SK-N-SH (cell line): ENCODE data around the gene TMTC4.

Source experiments
- CHD2 ChIP-seq: fragments of 150-350 bp; IDR thresholded peaks from 2 replicates; pipeline ENCODE4 v1.6.1; 2018; ENCODE audit warnings: low read length; ENCODE audit not compliant: partially characterized antibody
- EP300 ChIP-seq, 2 experiments: IDR thresholded peaks; 2 replicates each; pipeline versions ENCODE4 v1.4.0 to v1.6.1; 2012; ENCODE audit warnings: borderline replicate concordance in 1 of 2, low read depth in 1 of 2, low read length in 1 of 2
- EZH2phosphoT487 ChIP-seq: fragments of 200-600 bp; sonication (generic); IDR thresholded peaks from 2 replicates; pipeline ENCODE4 v1.6.1; 2017; ENCODE audit warnings: low read depth, mixed run types, mild to moderate bottlenecking, antibody characterized with exemption, moderate library complexity, borderline replicate concordance
- FOXJ3 ChIP-seq: sonication (generic); formaldehyde crosslinking; IDR thresholded peaks from 2 replicates; pipeline ENCODE4 v1.5.1; 2020; ENCODE audit warnings: mild to moderate bottlenecking, missing genetic modification reagents
- GABPA ChIP-seq: IDR thresholded peaks from 2 replicates; pipeline ENCODE4 v1.4.0; 2012; ENCODE audit warnings: low read depth, mild to moderate bottlenecking
- NFIC ChIP-seq: IDR thresholded peaks from 2 replicates; pipeline ENCODE4 v1.4.0; 2012; ENCODE audit warnings: borderline replicate concordance
- NRF1 ChIP-seq: IDR thresholded peaks from 2 replicates; pipeline ENCODE4 v1.6.1; 2012; ENCODE audit warnings: low read depth, mild to moderate bottlenecking, low read length
- POLR2AphosphoS5 ChIP-seq: IDR thresholded peaks from 2 replicates; pipeline ENCODE4 v1.6.1; 2012; ENCODE audit warnings: low read depth, low read length
- RCOR1 ChIP-seq: fragments of 150-350 bp; IDR thresholded peaks from 2 replicates; pipeline ENCODE4 v1.6.1; 2017; ENCODE audit warnings: antibody characterized with exemption, low read length
- YY1 ChIP-seq: IDR thresholded peaks from 2 replicates; pipeline ENCODE4 v1.4.0; 2012; ENCODE audit warnings: low read depth, mild to moderate bottlenecking
- TF ChIP-seq, protein P1 (sequence below): fragments of 200-600 bp; sonication (generic); IDR thresholded peaks from 2 replicates; pipeline ENCODE4 v1.6.1; 2017; ENCODE audit warnings: antibody characterized with exemption, mild to moderate bottlenecking, moderate library complexity
- TF ChIP-seq, protein P2 (sequence below): IDR thresholded peaks from 2 replicates; pipeline ENCODE4 v1.6.1; 2012; ENCODE audit warnings: mild to moderate bottlenecking, low read depth, low read length, moderate library complexity
- TF ChIP-seq, protein P3 (sequence below): IDR thresholded peaks from 2 replicates; pipeline ENCODE4 v1.4.0; 2012; ENCODE audit warnings: low read depth, borderline replicate concordance
- TF ChIP-seq, protein P4 (sequence below): IDR thresholded peaks from 2 replicates; pipeline ENCODE4 v1.4.0; 2012; ENCODE audit warnings: low read depth

DNA sequence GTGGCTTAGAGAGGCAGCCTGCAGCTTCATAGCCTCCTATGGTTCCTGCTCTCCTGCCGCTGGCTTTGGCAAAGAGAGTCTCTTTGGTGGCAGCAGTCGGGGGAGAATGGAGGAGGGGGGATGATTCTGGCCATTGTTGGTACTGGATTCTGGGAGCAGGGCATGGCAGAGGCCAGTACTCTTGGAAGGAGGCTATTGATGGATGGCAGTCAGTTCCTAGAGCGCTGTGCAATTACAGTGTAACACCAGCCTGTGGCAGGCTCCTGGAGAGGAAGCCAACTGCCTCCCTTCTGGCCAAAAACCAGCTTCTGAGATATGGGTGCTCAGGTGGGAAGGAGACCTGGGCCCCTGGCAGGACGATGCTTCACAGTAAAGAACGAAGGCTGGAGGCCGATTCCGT, 47.9 kb upstream of the TMTC4 start:
- TF ChIP-seq GABPA (no peak), RCOR1 (no peak), YY1 (no peak), EP300 (IDR thresholded peaks at IDR 0.05; ENCODE audit: borderline replicate concordance in 1 of 2, low read depth in 1 of 2, low read length in 1 of 2) (no peak), FOXJ3 (CRISPR knock-in tag) (no peak), POLR2AphosphoS5 (no peak), EZH2phosphoT487 (no peak), CHD2 (no peak), NRF1 (no peak), NFIC (no peak)
- TF ChIP-seq, protein P1, sequence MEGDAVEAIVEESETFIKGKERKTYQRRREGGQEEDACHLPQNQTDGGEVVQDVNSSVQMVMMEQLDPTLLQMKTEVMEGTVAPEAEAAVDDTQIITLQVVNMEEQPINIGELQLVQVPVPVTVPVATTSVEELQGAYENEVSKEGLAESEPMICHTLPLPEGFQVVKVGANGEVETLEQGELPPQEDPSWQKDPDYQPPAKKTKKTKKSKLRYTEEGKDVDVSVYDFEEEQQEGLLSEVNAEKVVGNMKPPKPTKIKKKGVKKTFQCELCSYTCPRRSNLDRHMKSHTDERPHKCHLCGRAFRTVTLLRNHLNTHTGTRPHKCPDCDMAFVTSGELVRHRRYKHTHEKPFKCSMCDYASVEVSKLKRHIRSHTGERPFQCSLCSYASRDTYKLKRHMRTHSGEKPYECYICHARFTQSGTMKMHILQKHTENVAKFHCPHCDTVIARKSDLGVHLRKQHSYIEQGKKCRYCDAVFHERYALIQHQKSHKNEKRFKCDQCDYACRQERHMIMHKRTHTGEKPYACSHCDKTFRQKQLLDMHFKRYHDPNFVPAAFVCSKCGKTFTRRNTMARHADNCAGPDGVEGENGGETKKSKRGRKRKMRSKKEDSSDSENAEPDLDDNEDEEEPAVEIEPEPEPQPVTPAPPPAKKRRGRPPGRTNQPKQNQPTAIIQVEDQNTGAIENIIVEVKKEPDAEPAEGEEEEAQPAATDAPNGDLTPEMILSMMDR = no peak
- TF ChIP-seq, protein P2, sequence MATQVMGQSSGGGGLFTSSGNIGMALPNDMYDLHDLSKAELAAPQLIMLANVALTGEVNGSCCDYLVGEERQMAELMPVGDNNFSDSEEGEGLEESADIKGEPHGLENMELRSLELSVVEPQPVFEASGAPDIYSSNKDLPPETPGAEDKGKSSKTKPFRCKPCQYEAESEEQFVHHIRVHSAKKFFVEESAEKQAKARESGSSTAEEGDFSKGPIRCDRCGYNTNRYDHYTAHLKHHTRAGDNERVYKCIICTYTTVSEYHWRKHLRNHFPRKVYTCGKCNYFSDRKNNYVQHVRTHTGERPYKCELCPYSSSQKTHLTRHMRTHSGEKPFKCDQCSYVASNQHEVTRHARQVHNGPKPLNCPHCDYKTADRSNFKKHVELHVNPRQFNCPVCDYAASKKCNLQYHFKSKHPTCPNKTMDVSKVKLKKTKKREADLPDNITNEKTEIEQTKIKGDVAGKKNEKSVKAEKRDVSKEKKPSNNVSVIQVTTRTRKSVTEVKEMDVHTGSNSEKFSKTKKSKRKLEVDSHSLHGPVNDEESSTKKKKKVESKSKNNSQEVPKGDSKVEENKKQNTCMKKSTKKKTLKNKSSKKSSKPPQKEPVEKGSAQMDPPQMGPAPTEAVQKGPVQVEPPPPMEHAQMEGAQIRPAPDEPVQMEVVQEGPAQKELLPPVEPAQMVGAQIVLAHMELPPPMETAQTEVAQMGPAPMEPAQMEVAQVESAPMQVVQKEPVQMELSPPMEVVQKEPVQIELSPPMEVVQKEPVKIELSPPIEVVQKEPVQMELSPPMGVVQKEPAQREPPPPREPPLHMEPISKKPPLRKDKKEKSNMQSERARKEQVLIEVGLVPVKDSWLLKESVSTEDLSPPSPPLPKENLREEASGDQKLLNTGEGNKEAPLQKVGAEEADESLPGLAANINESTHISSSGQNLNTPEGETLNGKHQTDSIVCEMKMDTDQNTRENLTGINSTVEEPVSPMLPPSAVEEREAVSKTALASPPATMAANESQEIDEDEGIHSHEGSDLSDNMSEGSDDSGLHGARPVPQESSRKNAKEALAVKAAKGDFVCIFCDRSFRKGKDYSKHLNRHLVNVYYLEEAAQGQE = no peak
- TF ChIP-seq, protein P3, sequence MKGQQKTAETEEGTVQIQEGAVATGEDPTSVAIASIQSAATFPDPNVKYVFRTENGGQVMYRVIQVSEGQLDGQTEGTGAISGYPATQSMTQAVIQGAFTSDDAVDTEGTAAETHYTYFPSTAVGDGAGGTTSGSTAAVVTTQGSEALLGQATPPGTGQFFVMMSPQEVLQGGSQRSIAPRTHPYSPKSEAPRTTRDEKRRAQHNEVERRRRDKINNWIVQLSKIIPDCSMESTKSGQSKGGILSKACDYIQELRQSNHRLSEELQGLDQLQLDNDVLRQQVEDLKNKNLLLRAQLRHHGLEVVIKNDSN = no peak
- TF ChIP-seq, protein P4, sequence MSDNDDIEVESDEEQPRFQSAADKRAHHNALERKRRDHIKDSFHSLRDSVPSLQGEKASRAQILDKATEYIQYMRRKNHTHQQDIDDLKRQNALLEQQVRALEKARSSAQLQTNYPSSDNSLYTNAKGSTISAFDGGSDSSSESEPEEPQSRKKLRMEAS = no peak
